GDM1 (cell line): Measurements from ENCODE around the gene ZNF217.
"Not testable (repeated sequence)": the region's sequence is repeated elsewhere in the genome, so short reads cannot be mapped to it uniquely, and the experiment has no call there.

Experiments used
- DNase-seq: peaks from one replicate; lab custom pipeline; 2025; lab: John Stamatoyannopoulos, UW

Gene ZNF217

DNA sequence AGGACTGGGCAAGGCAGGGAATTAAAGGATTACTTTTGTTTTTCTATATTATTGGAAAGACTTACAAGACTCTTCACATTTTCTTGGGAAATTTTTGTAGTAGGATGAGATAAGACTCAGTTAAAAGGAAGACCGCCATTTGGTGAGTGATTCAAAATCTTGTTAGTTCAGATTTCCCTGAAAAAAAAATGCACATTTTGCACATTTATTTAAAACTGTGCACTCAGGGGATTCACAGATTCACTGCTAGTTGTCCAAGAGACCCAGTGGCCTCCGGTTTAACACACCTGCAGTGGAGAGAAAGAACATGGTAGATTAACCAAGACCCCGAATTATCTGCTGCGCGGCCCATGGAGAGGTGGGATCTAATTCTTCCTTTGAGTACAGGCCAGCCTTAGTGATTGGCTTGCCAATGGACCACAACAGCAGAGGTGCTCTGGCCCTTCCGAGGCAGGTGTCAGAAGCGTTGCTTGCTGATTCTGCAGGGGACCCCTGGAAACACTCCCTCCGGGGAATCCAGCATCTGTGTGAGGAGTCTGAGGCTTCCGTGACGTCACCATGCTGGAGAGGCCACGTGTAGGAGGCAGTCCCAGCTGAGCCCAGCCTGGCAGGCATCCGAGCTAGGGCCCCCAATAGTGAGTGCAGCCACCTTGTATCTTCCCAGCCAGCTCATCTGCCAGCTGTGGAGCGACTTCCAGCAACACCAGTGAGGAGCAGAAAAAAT is 68.9 kb downstream of the ZNF217 start:
- DNase-seq, result no peak

GRCh38 chr20:53523615-53524014 is 70.0 kb downstream of the ZNF217 start:
- DNase-seq, result not testable (repeated sequence)

- no peak for DNase-seq
These were observed 70.9 kb downstream of the ZNF217 start for GRCh38 chr20:53522696-53523095.

DNA sequence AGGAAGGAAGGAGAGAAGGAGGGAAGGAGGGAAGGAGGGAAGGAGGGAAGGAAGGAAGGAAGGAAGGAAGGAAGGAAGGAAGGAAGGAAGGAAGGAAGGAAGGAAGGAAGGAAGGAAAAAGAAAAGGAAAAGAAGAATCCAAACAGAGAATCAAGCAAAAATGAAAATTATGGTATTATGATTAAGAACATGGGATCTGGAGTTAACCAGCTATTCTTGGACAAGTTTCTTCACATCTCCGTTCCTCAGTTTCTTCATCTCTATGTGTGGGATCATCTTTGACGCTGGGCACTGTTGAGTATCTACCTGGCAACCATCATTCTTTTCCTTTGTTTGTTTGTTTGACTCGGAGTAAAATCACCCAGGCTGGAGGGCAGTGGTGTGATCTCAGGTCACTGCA is 71.6 kb downstream of the ZNF217 start:
- DNase-seq, result no peak

DNA sequence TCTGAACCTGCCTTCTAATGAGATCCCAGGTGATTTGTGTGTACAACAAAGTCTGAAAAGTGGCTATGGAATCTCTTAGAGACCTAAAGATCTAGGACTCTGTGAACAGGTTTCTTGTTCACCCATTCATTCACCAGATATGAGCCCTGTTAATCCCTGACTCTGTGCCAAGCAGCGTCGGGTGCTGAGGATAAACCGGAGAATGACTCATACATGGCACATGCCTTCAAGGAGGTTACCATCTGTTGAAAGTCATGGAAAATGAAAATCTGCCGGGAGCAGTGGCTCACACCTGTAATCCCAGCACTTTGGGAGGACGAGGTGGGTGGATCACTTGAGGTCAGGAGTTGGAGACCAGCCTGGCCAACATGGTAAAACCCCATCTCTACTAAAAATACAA is 72.2 kb downstream of the ZNF217 start:
- not testable (repeated sequence) for DNase-seq

DNA sequence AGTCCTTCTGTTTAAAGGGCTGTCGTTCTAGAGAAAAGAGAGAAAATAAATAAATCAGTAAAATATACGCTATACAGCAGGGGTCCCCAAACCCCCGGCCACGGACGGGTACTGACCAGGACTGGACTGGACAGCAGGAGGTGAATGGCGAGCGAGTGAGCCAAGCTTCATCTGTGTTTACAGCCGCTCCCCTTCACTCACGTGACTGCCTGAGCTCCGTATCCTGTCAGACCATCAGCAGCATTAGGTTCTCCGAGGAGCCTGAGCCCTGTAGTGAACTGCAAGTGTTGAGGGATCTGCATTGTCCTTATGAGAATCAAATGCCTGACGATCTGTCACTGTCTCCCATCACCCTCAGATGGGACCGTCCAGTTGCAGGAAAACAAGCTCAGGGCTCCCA is 76.5 kb downstream of the ZNF217 start:
- DNase-seq, result no peak
